ENCODE data around the gene CNTLN.

DNA sequence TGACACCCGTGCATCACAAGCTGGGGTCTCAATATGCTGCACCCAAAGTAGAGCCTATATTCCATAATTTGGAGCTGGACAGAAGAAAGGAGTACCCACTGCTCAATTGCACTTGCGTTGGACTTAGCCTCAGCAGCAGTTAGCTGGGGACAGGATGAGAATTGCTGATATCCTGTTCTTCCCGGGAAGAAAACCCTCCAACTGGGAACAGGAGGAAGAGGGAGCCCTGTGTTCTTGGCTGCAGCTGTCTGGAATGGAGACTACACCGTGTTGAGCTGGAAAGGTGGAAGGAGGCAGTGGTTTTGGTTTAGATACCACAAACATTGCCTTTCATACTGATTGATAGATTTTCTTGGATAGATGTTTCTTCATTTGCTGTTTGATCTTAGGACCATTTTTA lies 24.6 kb downstream of the CNTLN start:
- TF ChIP-seq, protein P1, sequence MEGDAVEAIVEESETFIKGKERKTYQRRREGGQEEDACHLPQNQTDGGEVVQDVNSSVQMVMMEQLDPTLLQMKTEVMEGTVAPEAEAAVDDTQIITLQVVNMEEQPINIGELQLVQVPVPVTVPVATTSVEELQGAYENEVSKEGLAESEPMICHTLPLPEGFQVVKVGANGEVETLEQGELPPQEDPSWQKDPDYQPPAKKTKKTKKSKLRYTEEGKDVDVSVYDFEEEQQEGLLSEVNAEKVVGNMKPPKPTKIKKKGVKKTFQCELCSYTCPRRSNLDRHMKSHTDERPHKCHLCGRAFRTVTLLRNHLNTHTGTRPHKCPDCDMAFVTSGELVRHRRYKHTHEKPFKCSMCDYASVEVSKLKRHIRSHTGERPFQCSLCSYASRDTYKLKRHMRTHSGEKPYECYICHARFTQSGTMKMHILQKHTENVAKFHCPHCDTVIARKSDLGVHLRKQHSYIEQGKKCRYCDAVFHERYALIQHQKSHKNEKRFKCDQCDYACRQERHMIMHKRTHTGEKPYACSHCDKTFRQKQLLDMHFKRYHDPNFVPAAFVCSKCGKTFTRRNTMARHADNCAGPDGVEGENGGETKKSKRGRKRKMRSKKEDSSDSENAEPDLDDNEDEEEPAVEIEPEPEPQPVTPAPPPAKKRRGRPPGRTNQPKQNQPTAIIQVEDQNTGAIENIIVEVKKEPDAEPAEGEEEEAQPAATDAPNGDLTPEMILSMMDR (conservative IDR thresholded peaks at IDR 0.05 in 1 of 2, IDR thresholded peaks at IDR 0.05 in 1 of 2; ENCODE audit: extremely low read depth in 1 of 2, insufficient read depth in 1 of 2, low read depth in 1 of 2, low read length in 2 of 2), result no peak
- no peak for TF ChIP-seq EZH2 (IDR thresholded peaks at IDR 0.05; ENCODE audit: borderline replicate concordance, low read length)
